Transverse colon (tissue), 3 donors: ENCODE data around the gene UCN3.

Experiments
- CTCF ChIP-seq, 5 experiments: fragments of 200-600 bp in 3 of 5; fragments of 450-650 bp in 2 of 5; sonication (generic) in 3 of 5; IDR thresholded peaks; 1 replicate in 2 of 5; 2 replicates in 3 of 5; pipeline ENCODE4 v1.5.1; 2016 to 2017; ENCODE audit warnings: antibody characterized with exemption in 5 of 5, inconsistent platforms in 3 of 5, mild to moderate bottlenecking in 2 of 5, moderate library complexity in 1 of 5
- POLR2A ChIP-seq: fragments of 450-650 bp; IDR thresholded peaks from one replicate; pipeline ENCODE4 v1.6.1; 2016; ENCODE audit warnings: antibody characterized with exemption, mild to moderate bottlenecking, moderate library complexity

- TF ChIP-seq CTCF (IDR thresholded peaks at IDR 0.05) (no peak), POLR2A (no peak)
Measured at GRCh38 chr10:5321273-5321672, 43.5 kb upstream of the UCN3 start.
